ENCODE data around the gene SLC43A3. TPM values are rescaled to one million over a fixed set of nuclear protein-coding genes. Genes with fewer than 3 reads are reported as not detected.

SLC43A3 gene
- total and polyA plus RNA-seq, 2 donors: 17.8 to 28.7 TPM

GRCh38 chr11:57417056-57417455 lies 9.9 kb downstream of the SLC43A3 start:
- WGBS: 94% methylated on average over 4 of the region's 4 CpGs
- no peak for DNase-seq (ENCODE audit: low read depth in 6 of 9, low spot score in 9 of 9)
- Histone ChIP-seq H3K4me1 (ENCODE audit: control insufficient read depth in 2 of 2, insufficient read depth in 2 of 2, low read length in 2 of 2) (no peaks in the 10 kb centered on the region), H3K4me3 (ENCODE audit: low read length in 2 of 2) (no peak overlapping the region), H3K27me3 (ENCODE audit: control insufficient read depth in 2 of 2, insufficient read depth in 1 of 2, low read length in 1 of 2) (no peaks in the 10 kb centered on the region), H3K27ac (ENCODE audit: low read depth in 1 of 2, low read length in 1 of 2) (no peak overlapping the region), H3K36me3 (ENCODE audit: control insufficient read depth in 2 of 2, insufficient read depth in 2 of 2, low read length in 1 of 2) (peaks cover 63 to 72% of the 10 kb centered on the region in 2 donors), H3K9me3 (ENCODE audit: control insufficient read depth in 2 of 2, insufficient read depth in 1 of 2, low read length in 1 of 2) (no peaks in the 10 kb centered on the region)

- peaks cover 62 to 68% of the 10 kb centered on the region in 2 donors for H3K36me3 ChIP-seq (ENCODE audit: control insufficient read depth in 2 of 2, insufficient read depth in 2 of 2, low read length in 1 of 2)
- 97% methylated on average over 3 of the region's 3 CpGs for WGBS
Measured at GRCh38 chr11:57416436-57416835, 10.5 kb downstream of the SLC43A3 start.

GRCh38 chr11:57414612-57415212 lies 12.2 kb downstream of the SLC43A3 start:
- H3K4me3 ChIP-seq (ENCODE audit: low read length in 2 of 2): no peak overlapping the region
- H3K27me3 ChIP-seq (ENCODE audit: control insufficient read depth in 2 of 2, insufficient read depth in 1 of 2, low read length in 1 of 2): no peaks in the 10 kb centered on the region
- 98% methylated on average over 11 of the region's 11 CpGs for WGBS
- H3K27ac ChIP-seq (ENCODE audit: low read depth in 1 of 2, low read length in 1 of 2): no peak overlapping the region
- H3K9me3 ChIP-seq (ENCODE audit: control insufficient read depth in 2 of 2, insufficient read depth in 1 of 2, low read length in 1 of 2): no peaks in the 10 kb centered on the region
- H3K4me1 ChIP-seq (ENCODE audit: control insufficient read depth in 2 of 2, insufficient read depth in 2 of 2, low read length in 2 of 2): no peaks in the 10 kb centered on the region
- no peak for DNase-seq (ENCODE audit: low read depth in 6 of 9, low spot score in 9 of 9)
- H3K36me3 ChIP-seq (ENCODE audit: control insufficient read depth in 2 of 2, insufficient read depth in 2 of 2, low read length in 1 of 2): peaks cover 60 to 64% of the 10 kb centered on the region in 2 donors

More at GRCh38 chr11:57416436-57416835, 10.5 kb downstream of the SLC43A3 start:
- no peak overlapping the region for H3K4me3 ChIP-seq (ENCODE audit: low read length in 2 of 2)
- H3K4me1 ChIP-seq (ENCODE audit: control insufficient read depth in 2 of 2, insufficient read depth in 2 of 2, low read length in 2 of 2): no peaks in the 10 kb centered on the region
- H3K9me3 ChIP-seq (ENCODE audit: control insufficient read depth in 2 of 2, insufficient read depth in 1 of 2, low read length in 1 of 2): no peaks in the 10 kb centered on the region
- H3K27me3 ChIP-seq (ENCODE audit: control insufficient read depth in 2 of 2, insufficient read depth in 1 of 2, low read length in 1 of 2): no peaks in the 10 kb centered on the region
- DNase-seq (ENCODE audit: low read depth in 6 of 9, low spot score in 9 of 9): no peak
- no peak overlapping the region for H3K27ac ChIP-seq (ENCODE audit: low read depth in 1 of 2, low read length in 1 of 2)

GRCh38 chr11:57413681-57414080 lies 13.2 kb downstream of the SLC43A3 start:
- no peak for DNase-seq (ENCODE audit: low read depth in 6 of 9, low spot score in 9 of 9)
- H3K27ac ChIP-seq (ENCODE audit: low read depth in 1 of 2, low read length in 1 of 2): no peak overlapping the region
- no peak overlapping the region for H3K4me3 ChIP-seq (ENCODE audit: low read length in 2 of 2)
- 98% methylated on average over 4 of the region's 4 CpGs for WGBS
- no peaks in the 10 kb centered on the region for H3K4me1 ChIP-seq (ENCODE audit: control insufficient read depth in 2 of 2, insufficient read depth in 2 of 2, low read length in 2 of 2)
- H3K27me3 ChIP-seq (ENCODE audit: control insufficient read depth in 2 of 2, insufficient read depth in 1 of 2, low read length in 1 of 2): no peaks in the 10 kb centered on the region
- H3K9me3 ChIP-seq (ENCODE audit: control insufficient read depth in 2 of 2, insufficient read depth in 1 of 2, low read length in 1 of 2): no peaks in the 10 kb centered on the region
- H3K36me3 ChIP-seq (ENCODE audit: control insufficient read depth in 2 of 2, insufficient read depth in 2 of 2, low read length in 1 of 2): peaks cover 65 to 74% of the 10 kb centered on the region in 2 donors

GRCh38 chr11:57410287-57410686 lies 16.6 kb downstream of the SLC43A3 start:
- Histone ChIP-seq H3K27me3 (ENCODE audit: control insufficient read depth in 2 of 2, insufficient read depth in 1 of 2, low read length in 1 of 2) (no peaks in the 10 kb centered on the region), H3K9me3 (ENCODE audit: control insufficient read depth in 2 of 2, insufficient read depth in 1 of 2, low read length in 1 of 2) (no peaks in the 10 kb centered on the region), H3K36me3 (ENCODE audit: control insufficient read depth in 2 of 2, insufficient read depth in 2 of 2, low read length in 1 of 2) (peaks cover 71 to 74% of the 10 kb centered on the region in 2 donors), H3K4me3 (ENCODE audit: low read length in 2 of 2) (no peak overlapping the region), H3K4me1 (ENCODE audit: control insufficient read depth in 2 of 2, insufficient read depth in 2 of 2, low read length in 2 of 2) (no peaks in the 10 kb centered on the region), H3K27ac (ENCODE audit: low read depth in 1 of 2, low read length in 1 of 2) (no peak overlapping the region)
- DNase-seq (ENCODE audit: low read depth in 6 of 9, low spot score in 9 of 9): no peak

- WGBS: 98% methylated on average over 18 of the region's 18 CpGs
Measured at GRCh38 chr11:57409321-57410100, 17.4 kb downstream of the SLC43A3 start.

GRCh38 chr11:57408771-57409170 lies 18.1 kb downstream of the SLC43A3 start:
- Histone ChIP-seq H3K27ac (ENCODE audit: low read depth in 1 of 2, low read length in 1 of 2) (no peak overlapping the region), H3K36me3 (ENCODE audit: control insufficient read depth in 2 of 2, insufficient read depth in 2 of 2, low read length in 1 of 2) (peaks cover 58 to 61% of the 10 kb centered on the region in 2 donors), H3K9me3 (ENCODE audit: control insufficient read depth in 2 of 2, insufficient read depth in 1 of 2, low read length in 1 of 2) (no peaks in the 10 kb centered on the region), H3K4me1 (ENCODE audit: control insufficient read depth in 2 of 2, insufficient read depth in 2 of 2, low read length in 2 of 2) (no peaks in the 10 kb centered on the region), H3K27me3 (ENCODE audit: control insufficient read depth in 2 of 2, insufficient read depth in 1 of 2, low read length in 1 of 2) (no peaks in the 10 kb centered on the region), H3K4me3 (ENCODE audit: low read length in 2 of 2) (no peak overlapping the region)
- DNase-seq (ENCODE audit: low read depth in 6 of 9, low spot score in 9 of 9): no peak
- 36% methylated on average over 2 of the region's 2 CpGs for WGBS

More at GRCh38 chr11:57409321-57410100, 17.4 kb downstream of the SLC43A3 start:
- H3K4me1 ChIP-seq (ENCODE audit: control insufficient read depth in 2 of 2, insufficient read depth in 2 of 2, low read length in 2 of 2): no peaks in the 10 kb centered on the region
- no peak for DNase-seq (ENCODE audit: low read depth in 6 of 9, low spot score in 9 of 9)
- H3K9me3 ChIP-seq (ENCODE audit: control insufficient read depth in 2 of 2, insufficient read depth in 1 of 2, low read length in 1 of 2): no peaks in the 10 kb centered on the region
- no peak overlapping the region for H3K27ac ChIP-seq (ENCODE audit: low read depth in 1 of 2, low read length in 1 of 2)
- no peaks in the 10 kb centered on the region for H3K27me3 ChIP-seq (ENCODE audit: control insufficient read depth in 2 of 2, insufficient read depth in 1 of 2, low read length in 1 of 2)
- peaks cover 66 to 68% of the 10 kb centered on the region in 2 donors for H3K36me3 ChIP-seq (ENCODE audit: control insufficient read depth in 2 of 2, insufficient read depth in 2 of 2, low read length in 1 of 2)
- H3K4me3 ChIP-seq (ENCODE audit: low read length in 2 of 2): no peak overlapping the region

- Histone ChIP-seq H3K36me3 (ENCODE audit: control insufficient read depth in 2 of 2, insufficient read depth in 2 of 2, low read length in 1 of 2) (peaks cover 54 to 56% of the 10 kb centered on the region in 2 donors), H3K4me1 (ENCODE audit: control insufficient read depth in 2 of 2, insufficient read depth in 2 of 2, low read length in 2 of 2) (no peaks in the 10 kb centered on the region), H3K27me3 (ENCODE audit: control insufficient read depth in 2 of 2, insufficient read depth in 1 of 2, low read length in 1 of 2) (no peaks in the 10 kb centered on the region), H3K27ac (ENCODE audit: low read depth in 1 of 2, low read length in 1 of 2) (no peak overlapping the region), H3K9me3 (ENCODE audit: control insufficient read depth in 2 of 2, insufficient read depth in 1 of 2, low read length in 1 of 2) (no peaks in the 10 kb centered on the region), H3K4me3 (ENCODE audit: low read length in 2 of 2) (no peak overlapping the region)
- 97% methylated on average over 8 of the region's 8 CpGs for WGBS
- DNase-seq (ENCODE audit: low read depth in 6 of 9, low spot score in 9 of 9): no peak
Measured at GRCh38 chr11:57407941-57408475, 18.9 kb downstream of the SLC43A3 start.

All from thymus (tissue), 11 donors.